ENCODE measurements around the gene KLHL33. TPM values are rescaled to one million over a fixed set of nuclear protein-coding genes. Genes with fewer than 3 reads are reported as not detected.
"Not testable (repeated sequence)": the region's sequence is repeated elsewhere in the genome, so short reads cannot be mapped to it uniquely, and the experiment has no call there.

Gene KLHL33
- total RNA-seq, 1 donor from 2014 or later, result not detected

GRCh38 chr14:20460458-20461224 lies 24.7 kb upstream of the KLHL33 start:
- intact Hi-C loops (cut with micrococcal nuclease), result loop anchor here (1.0 to 2.0 kb wide), 3 partner anchors 9 to 222 kb away; partner anchors contain the start of genes PARP2 and PNP
- Mint-ChIP-seq H3K36me3 (ENCODE audit: low read depth) (peaks cover 22% of the 10 kb centered on the region), H3K9me3 (no peaks in the 10 kb centered on the region), H3K4me3 (ENCODE audit: low read depth) (peak overlapping the region; percentile 89), H3K27ac (peak overlapping the region; percentile 71), H3K27me3 (ENCODE audit: low read depth) (no peaks in the 10 kb centered on the region), H3K4me1 (ENCODE audit: low read depth) (peaks cover 25% of the 10 kb centered on the region)
- DNase-seq (ENCODE audit: low spot score), result no peak

- peaks cover 25% of the 10 kb centered on the region for H3K4me1 Mint-ChIP-seq (ENCODE audit: low read depth)
- H3K27ac Mint-ChIP-seq, result no peak overlapping the region
- no peak overlapping the region for H3K4me3 Mint-ChIP-seq (ENCODE audit: low read depth)
- intact Hi-C loops (cut with micrococcal nuclease), result loop anchor here (5.0 kb wide), 1 partner anchor 644 kb away; the partner anchor contains the start of gene TMEM253
- no peaks in the 10 kb centered on the region for H3K27me3 Mint-ChIP-seq (ENCODE audit: low read depth)
- no peak for DNase-seq (ENCODE audit: low spot score)
- no peaks in the 10 kb centered on the region for H3K9me3 Mint-ChIP-seq
- H3K36me3 Mint-ChIP-seq (ENCODE audit: low read depth), result peaks cover 22% of the 10 kb centered on the region
These were observed 22.2 kb upstream of the KLHL33 start for GRCh38 chr14:20458031-20458789.

- no peak overlapping the region for H3K27ac Mint-ChIP-seq
- no peaks in the 10 kb centered on the region for H3K27me3 Mint-ChIP-seq (ENCODE audit: low read depth)
- DNase-seq (ENCODE audit: low spot score), result no peak
- H3K9me3 Mint-ChIP-seq, result no peaks in the 10 kb centered on the region
- intact Hi-C loops (cut with micrococcal nuclease), result loop anchor here (5.0 kb wide), 1 partner anchor 645 kb away; the partner anchor contains the start of gene TMEM253
- H3K4me3 Mint-ChIP-seq (ENCODE audit: low read depth), result no peak overlapping the region
- H3K4me1 Mint-ChIP-seq (ENCODE audit: low read depth), result peaks cover 22% of the 10 kb centered on the region
- peaks cover 32% of the 10 kb centered on the region for H3K36me3 Mint-ChIP-seq (ENCODE audit: low read depth)
These were observed 21.0 kb upstream of the KLHL33 start for GRCh38 chr14:20456971-20457370.

GRCh38 chr14:20455355-20456300 lies 19.7 kb upstream of the KLHL33 start:
- H3K27ac Mint-ChIP-seq, result no peak overlapping the region
- peaks cover 41% of the 10 kb centered on the region for H3K36me3 Mint-ChIP-seq (ENCODE audit: low read depth)
- H3K27me3 Mint-ChIP-seq (ENCODE audit: low read depth), result no peaks in the 10 kb centered on the region
- intact Hi-C loops (cut with micrococcal nuclease), result loop anchor here (1.0 to 5.0 kb wide), 6 partner anchors 14 to 647 kb away; partner anchors contain the start of genes CCNB1IP1, PARP2, PNP and TMEM253
- H3K4me1 Mint-ChIP-seq (ENCODE audit: low read depth), result peaks cover 20% of the 10 kb centered on the region
- DNase-seq (ENCODE audit: low spot score), result no peak
- H3K4me3 Mint-ChIP-seq (ENCODE audit: low read depth), result no peak overlapping the region
- no peaks in the 10 kb centered on the region for H3K9me3 Mint-ChIP-seq

- Mint-ChIP-seq H3K4me3 (ENCODE audit: low read depth) (peak within 1 kb of the TSS; percentile 63), H3K4me1 (ENCODE audit: low read depth) (peaks cover 11% of the 10 kb centered on the region), H3K36me3 (ENCODE audit: low read depth) (peaks cover 38% of the 10 kb centered on the region), H3K27ac (no peak within 1 kb of the TSS), H3K9me3 (no peaks in the 10 kb centered on the region), H3K27me3 (ENCODE audit: low read depth) (no peaks in the 10 kb centered on the region)
- intact Hi-C loops (cut with micrococcal nuclease), result loop anchor here (1.0 to 5.0 kb wide), 6 partner anchors 15 to 648 kb away; partner anchors contain the start of genes CCNB1IP1, PARP2, PNP and TMEM253
- peak; percentile 97 for DNase-seq (ENCODE audit: low spot score)
These were observed 18.8 kb upstream of the KLHL33 start, which contains the start of the genes APEX1 and OSGEP for GRCh38 chr14:20454516-20455354. Gene APEX1, plus strand, starts transcription at chr14:20455226. Its CDS starts 420 bp downstream, at chr14:20455646. Gene OSGEP, minus strand, starts transcription at chr14:20454812. Its CDS starts 129 bp downstream, at chr14:20454683.

DNA sequence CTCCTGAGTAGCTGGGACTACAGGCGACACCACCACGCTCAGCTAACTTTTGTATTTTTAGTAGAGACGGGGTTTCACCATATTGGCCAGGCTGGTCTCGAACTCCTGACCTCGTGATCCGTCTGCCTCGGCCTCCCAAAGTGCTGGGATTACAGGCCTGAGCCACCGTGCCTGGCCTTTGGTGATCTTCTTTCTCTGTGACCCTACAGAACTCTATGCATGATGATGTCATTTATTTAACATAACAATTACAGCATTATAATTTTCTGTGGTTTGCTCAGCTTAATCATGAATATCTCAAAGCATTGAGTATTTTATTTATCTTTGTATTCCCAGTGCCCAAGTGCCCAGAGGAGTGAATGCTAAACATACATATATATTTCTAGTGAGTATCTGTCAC lies 16.9 kb upstream of the KLHL33 start:
- H3K4me1 Mint-ChIP-seq (ENCODE audit: low read depth); H3K27me3 Mint-ChIP-seq (ENCODE audit: low read depth); H3K27ac Mint-ChIP-seq; H3K9me3 Mint-ChIP-seq; DNase-seq (ENCODE audit: low spot score); intact Hi-C loops (cut with micrococcal nuclease): not testable (repeated sequence)
- Mint-ChIP-seq H3K36me3 (ENCODE audit: low read depth) (peaks cover 42% of the 10 kb centered on the region), H3K4me3 (ENCODE audit: low read depth) (peak overlapping the region; percentile 59)

DNA sequence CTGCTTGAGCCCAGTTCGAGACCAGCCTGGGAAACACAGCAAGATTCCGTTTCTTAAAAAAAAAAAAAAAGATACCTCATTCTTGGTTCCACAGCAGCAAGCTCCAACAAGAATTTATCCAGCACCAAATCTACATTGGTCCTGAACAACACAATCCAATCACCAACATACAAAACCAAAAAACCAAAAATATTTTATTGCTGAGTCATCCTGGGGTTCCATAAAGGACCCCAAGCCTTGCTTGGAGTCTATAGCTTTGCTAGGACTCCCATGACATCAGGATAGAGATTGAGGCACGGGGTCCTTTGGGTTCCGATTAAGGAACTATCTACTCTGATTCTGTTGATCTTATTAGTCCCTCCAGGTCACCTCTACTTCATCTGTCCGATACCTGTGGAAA lies 10.9 kb upstream of the KLHL33 start:
- intact Hi-C loops (cut with micrococcal nuclease), result no loop called here
- no peaks in the 10 kb centered on the region for H3K27me3 Mint-ChIP-seq (ENCODE audit: low read depth)
- DNase-seq (ENCODE audit: low spot score), result no peak
- no peaks in the 10 kb centered on the region for H3K9me3 Mint-ChIP-seq
- H3K36me3 Mint-ChIP-seq (ENCODE audit: low read depth), result peaks cover 40% of the 10 kb centered on the region
- H3K4me1 Mint-ChIP-seq (ENCODE audit: low read depth), result no peaks in the 10 kb centered on the region
- no peak overlapping the region for H3K4me3 Mint-ChIP-seq (ENCODE audit: low read depth)
- no peak overlapping the region for H3K27ac Mint-ChIP-seq

DNA sequence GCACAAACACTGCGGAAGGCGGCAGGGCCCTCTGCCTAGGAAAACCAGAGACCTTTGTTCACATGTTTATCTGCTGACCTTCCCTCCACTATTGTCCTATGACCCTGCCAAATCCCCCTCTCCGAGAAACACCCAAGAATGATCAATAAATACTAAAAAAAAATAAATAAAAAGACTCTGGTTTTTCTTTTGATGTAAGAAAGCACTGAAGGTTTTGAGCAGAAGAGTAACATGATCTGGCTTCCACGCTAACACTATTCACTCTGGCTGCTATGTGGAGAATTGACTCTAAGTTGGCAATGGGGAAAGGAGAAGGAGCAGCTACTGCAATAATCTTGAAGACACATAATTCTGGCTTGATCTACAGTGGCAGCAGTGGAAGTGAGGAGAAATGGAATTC lies 7.7 kb upstream of the KLHL33 start:
- H3K27ac Mint-ChIP-seq; intact Hi-C loops (cut with micrococcal nuclease); H3K4me3 Mint-ChIP-seq (ENCODE audit: low read depth); DNase-seq (ENCODE audit: low spot score); H3K9me3 Mint-ChIP-seq; H3K27me3 Mint-ChIP-seq (ENCODE audit: low read depth): not testable (repeated sequence)
- Mint-ChIP-seq H3K36me3 (ENCODE audit: low read depth) (peaks cover 17% of the 10 kb centered on the region), H3K4me1 (ENCODE audit: low read depth) (peaks cover 15% of the 10 kb centered on the region)

DNA sequence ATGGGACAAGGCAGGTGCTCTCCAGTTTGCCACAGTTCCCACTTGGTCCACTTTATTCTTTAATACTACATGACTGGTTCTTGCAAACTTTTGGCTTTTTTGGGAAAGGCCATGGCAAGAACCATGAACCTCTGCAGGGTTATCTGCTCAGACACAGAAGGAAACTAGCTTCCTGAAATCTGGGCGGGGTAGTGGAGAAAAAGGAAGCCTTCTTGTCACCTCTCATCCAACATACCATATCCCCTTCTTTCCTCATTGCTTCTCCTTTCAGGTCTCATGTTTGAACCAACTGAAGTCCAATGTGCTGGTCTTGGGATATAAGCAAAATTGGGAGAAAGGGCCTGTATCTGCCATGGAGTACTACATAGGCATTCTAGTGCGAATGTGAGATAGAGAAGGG lies 5.5 kb upstream of the KLHL33 start:
- H3K36me3 Mint-ChIP-seq (ENCODE audit: low read depth), result no peaks in the 10 kb centered on the region
- intact Hi-C loops (cut with micrococcal nuclease), result no loop called here
- no peaks in the 10 kb centered on the region for H3K27me3 Mint-ChIP-seq (ENCODE audit: low read depth)
- peaks cover 15% of the 10 kb centered on the region for H3K4me1 Mint-ChIP-seq (ENCODE audit: low read depth)
- no peak overlapping the region for H3K4me3 Mint-ChIP-seq (ENCODE audit: low read depth)
- no peak for DNase-seq (ENCODE audit: low spot score)
- no peak overlapping the region for H3K27ac Mint-ChIP-seq
- no peaks in the 10 kb centered on the region for H3K9me3 Mint-ChIP-seq

DNA sequence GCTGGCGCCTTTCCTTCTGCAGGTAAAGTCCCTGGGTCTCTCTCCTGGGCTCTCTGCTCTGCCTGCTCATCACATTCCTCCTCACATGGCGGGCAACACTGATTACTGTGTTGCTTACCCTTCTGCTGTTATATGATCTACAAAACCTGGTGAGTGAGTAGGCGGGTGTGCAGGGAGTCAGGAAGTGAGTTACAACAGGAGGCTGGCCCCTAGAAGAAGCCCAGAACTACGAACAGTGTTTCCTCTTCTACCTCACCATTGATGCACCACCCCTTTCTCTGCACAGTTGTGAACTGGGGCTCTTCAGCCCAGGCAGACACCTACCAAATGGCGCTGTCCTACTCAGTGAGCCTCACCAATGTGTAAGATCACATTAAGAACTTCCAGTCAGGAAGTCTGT lies 4.9 kb upstream of the KLHL33 start:
- Mint-ChIP-seq H3K36me3 (ENCODE audit: low read depth) (no peaks in the 10 kb centered on the region), H3K4me3 (ENCODE audit: low read depth) (no peak overlapping the region), H3K27ac (peak overlapping the region; percentile 34), H3K9me3 (no peaks in the 10 kb centered on the region), H3K27me3 (ENCODE audit: low read depth) (no peaks in the 10 kb centered on the region), H3K4me1 (ENCODE audit: low read depth) (peaks cover 15% of the 10 kb centered on the region)
- DNase-seq (ENCODE audit: low spot score), result no peak
- intact Hi-C loops (cut with micrococcal nuclease), result no loop called here

- H3K4me3 Mint-ChIP-seq (ENCODE audit: low read depth), result no peak overlapping the region
- H3K36me3 Mint-ChIP-seq (ENCODE audit: low read depth), result no peaks in the 10 kb centered on the region
- no peaks in the 10 kb centered on the region for H3K9me3 Mint-ChIP-seq
- no peak overlapping the region for H3K27ac Mint-ChIP-seq
- DNase-seq (ENCODE audit: low spot score), result no peak
- intact Hi-C loops (cut with micrococcal nuclease), result no loop called here
- no peaks in the 10 kb centered on the region for H3K27me3 Mint-ChIP-seq (ENCODE audit: low read depth)
- peaks cover 15% of the 10 kb centered on the region for H3K4me1 Mint-ChIP-seq (ENCODE audit: low read depth)
These were observed 4.5 kb upstream of the KLHL33 start for GRCh38 chr14:20440465-20440864.
